ENCODE measurements around the gene ELK1.
"Not testable (repeated sequence)": the region's sequence is repeated elsewhere in the genome, so short reads cannot be mapped to it uniquely, and the experiment has no call there.

ELK1 gene

GRCh38 chrX:47683184-47683828 lies 32.9 kb upstream of the ELK1 start:
- Mint-ChIP-seq H3K4me1 (no peaks in the 10 kb centered on the region), H3K36me3 (ENCODE audit: low read depth) (no peaks in the 10 kb centered on the region), H3K27ac (no peak overlapping the region), H3K27me3 (ENCODE audit: low read depth) (no peaks in the 10 kb centered on the region), H3K4me3 (no peak overlapping the region), H3K9me3 (peaks cover 8% of the 10 kb centered on the region)
- TF ChIP-seq CTCF (IDR thresholded peaks at IDR 0.05; ENCODE audit: unreplicated experiment in 3 of 3), result no peak

GRCh38 chrX:47675959-47676859 lies 25.8 kb upstream of the ELK1 start:
- H3K4me1 Mint-ChIP-seq; H3K27ac Mint-ChIP-seq; H3K9me3 Mint-ChIP-seq; H3K27me3 Mint-ChIP-seq (ENCODE audit: low read depth); H3K4me3 Mint-ChIP-seq; H3K36me3 Mint-ChIP-seq (ENCODE audit: low read depth): not testable (repeated sequence)

DNA sequence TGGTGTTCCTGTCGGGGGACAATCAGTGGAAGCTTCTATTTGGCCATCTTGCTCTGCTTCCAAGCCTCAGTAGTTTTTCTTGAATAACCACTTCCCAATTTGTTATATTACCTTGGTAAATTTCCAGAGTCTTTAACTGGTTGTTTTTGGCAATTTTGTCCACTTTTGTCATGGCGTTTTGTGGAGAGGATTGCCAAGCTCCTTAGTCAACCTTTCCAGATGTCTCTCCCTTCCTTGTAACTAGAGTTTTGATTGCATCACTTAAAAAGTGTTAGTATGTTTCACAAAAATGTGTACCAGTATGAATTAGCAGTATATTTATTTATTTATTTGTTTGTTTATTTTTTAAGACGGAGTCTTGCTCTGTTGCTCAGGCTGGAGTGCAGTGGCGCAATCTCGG lies 24.4 kb upstream of the ELK1 start:
- no peak for TF ChIP-seq CTCF (IDR thresholded peaks at IDR 0.05; ENCODE audit: unreplicated experiment in 3 of 3)
- Mint-ChIP-seq H3K27me3 (ENCODE audit: low read depth) (no peaks in the 10 kb centered on the region), H3K36me3 (ENCODE audit: low read depth) (no peaks in the 10 kb centered on the region), H3K9me3 (peaks cover 15% of the 10 kb centered on the region), H3K27ac (no peak overlapping the region), H3K4me3 (no peak overlapping the region), H3K4me1 (no peaks in the 10 kb centered on the region)

DNA sequence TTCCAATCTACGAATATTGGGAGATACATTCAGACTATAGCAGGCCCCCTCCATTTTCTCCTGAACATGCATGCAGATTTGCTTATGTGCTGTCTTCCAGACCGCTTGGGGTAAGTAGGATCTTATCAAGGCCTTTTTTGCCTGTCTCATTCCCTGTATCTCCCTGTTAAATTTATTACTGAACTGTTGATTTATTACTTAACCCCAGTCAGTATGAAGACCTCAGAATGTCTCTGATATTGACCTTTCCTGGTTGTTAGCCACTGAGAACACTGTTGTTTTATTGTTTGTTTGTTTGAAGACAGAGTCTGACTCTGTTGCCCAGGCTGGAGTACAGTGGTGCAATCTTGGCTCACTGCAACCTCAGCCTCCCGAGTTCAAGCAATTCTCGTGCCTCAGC lies 15.4 kb upstream of the ELK1 start:
- H3K36me3 Mint-ChIP-seq (ENCODE audit: low read depth); H3K9me3 Mint-ChIP-seq; H3K4me1 Mint-ChIP-seq; H3K4me3 Mint-ChIP-seq; H3K27ac Mint-ChIP-seq; H3K27me3 Mint-ChIP-seq (ENCODE audit: low read depth): not testable (repeated sequence)

- H3K4me3 Mint-ChIP-seq, result no peak overlapping the region
- TF ChIP-seq CTCF (IDR thresholded peaks at IDR 0.05; ENCODE audit: unreplicated experiment in 3 of 3), result no peak
- H3K27ac Mint-ChIP-seq, result no peak overlapping the region
- peaks cover 3% of the 10 kb centered on the region for H3K9me3 Mint-ChIP-seq
- no peaks in the 10 kb centered on the region for H3K36me3 Mint-ChIP-seq (ENCODE audit: low read depth)
- no peaks in the 10 kb centered on the region for H3K4me1 Mint-ChIP-seq
- H3K27me3 Mint-ChIP-seq (ENCODE audit: low read depth), result no peaks in the 10 kb centered on the region
Observed at GRCh38 chrX:47664737-47665136, 14.4 kb upstream of the ELK1 start.

- Mint-ChIP-seq H3K27me3 (ENCODE audit: low read depth) (no peaks in the 10 kb centered on the region), H3K4me1 (peaks cover 5% of the 10 kb centered on the region), H3K9me3 (peaks cover 3% of the 10 kb centered on the region), H3K36me3 (ENCODE audit: low read depth) (peaks cover 4% of the 10 kb centered on the region), H3K4me3 (no peak overlapping the region), H3K27ac (peak overlapping the region in 1 of 3 experiments; percentile 68)
- no peak for TF ChIP-seq CTCF (IDR thresholded peaks at IDR 0.05; ENCODE audit: unreplicated experiment in 3 of 3)
Observed at GRCh38 chrX:47662144-47662657, 11.8 kb upstream of the ELK1 start.
